Femur (tissue), 1 donor: ENCODE data around the gene ITGA6.

ENCODE experiments used
- DNase-seq: peaks from one replicate; pipeline ENCODE4 v3.0.0-alpha.2; 2017

Gene ITGA6

DNA sequence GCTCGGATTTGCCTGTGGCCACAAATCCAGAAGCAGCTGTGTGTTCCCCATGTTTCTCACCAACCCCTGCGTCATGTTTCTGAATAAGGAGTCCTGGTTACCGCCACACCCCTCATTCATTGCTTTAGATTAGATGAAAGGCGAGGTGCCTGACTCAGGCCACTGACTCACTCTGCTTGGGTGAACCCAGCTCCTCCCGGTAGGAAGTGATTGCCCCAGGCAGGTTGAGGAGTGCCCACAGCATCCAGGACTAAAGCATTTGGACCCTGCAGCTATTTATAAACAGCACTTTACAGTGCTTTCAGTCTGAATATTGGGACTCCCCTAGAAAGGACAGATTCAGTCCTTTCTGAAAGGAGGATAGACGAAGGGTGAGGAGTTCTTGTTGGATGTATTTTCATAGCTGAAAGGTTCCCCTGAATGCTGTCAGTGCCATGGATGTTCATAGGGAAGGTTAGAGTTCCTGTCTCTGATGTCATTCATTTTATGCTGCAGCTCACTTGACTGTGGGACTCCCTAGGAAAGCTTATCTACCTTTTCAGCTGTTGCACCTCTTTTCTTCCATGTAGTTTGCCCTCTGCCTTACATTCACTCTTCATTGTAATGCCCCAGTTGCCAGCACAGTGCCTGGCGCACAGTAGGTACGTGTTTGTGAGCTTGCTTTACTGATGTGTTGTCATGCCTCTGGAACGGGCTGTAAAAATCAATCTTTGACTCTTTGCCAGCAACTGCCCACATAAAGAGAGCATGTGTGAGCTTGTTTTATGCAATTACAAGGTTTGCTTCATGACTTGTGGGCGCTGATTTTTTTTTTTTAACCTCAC lies 14.9 kb downstream of the ITGA6 start:
- no peak for DNase-seq

DNA sequence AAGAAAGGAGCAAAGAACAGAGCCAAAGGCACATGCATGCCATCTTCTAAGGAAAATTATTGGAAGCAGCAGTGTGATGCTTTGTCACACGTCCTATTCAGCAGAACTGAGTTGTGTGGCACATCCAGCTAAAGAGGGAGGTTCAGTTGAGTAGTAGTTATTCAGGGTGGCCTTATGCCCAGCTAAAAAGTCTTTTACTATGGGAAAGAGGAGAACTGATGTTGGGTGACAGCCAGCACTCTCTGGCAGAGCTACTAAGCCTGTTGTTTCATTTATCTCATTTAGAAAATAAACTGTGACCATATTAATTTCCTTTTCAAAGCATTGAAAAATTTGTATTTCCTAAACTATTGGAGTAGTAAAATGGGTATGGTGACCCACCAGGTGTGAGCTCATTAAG lies 18.5 kb downstream of the ITGA6 start:
- no peak for DNase-seq

DNA sequence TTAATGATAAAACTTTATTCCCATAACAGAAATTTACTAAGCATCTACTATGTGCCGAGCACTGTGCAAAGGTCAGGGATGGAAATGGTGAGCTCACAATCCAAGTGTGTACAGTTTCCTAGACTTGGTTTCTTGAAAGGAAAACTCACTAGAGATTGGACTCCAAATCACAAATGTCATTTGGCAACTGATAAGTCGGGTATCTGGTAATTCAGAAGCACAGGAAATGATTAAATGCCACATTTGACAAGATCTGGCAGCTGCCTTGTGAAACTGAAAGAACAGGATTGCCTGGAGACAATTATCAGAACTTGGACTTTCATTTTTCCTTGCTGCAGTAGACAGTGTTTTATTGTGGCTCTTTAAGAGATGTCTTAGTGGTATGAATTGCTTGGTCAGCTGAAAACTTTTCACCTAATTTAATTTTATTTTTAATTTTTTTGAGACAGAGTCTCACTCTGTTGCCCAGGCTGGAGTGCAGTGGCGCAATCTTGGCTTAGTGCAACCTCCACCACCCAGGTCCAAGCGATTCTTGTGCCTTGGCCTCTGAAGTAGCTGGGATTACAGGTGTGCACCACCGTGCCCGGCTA lies 19.2 kb downstream of the ITGA6 start:
- DNase-seq: no peak

DNA sequence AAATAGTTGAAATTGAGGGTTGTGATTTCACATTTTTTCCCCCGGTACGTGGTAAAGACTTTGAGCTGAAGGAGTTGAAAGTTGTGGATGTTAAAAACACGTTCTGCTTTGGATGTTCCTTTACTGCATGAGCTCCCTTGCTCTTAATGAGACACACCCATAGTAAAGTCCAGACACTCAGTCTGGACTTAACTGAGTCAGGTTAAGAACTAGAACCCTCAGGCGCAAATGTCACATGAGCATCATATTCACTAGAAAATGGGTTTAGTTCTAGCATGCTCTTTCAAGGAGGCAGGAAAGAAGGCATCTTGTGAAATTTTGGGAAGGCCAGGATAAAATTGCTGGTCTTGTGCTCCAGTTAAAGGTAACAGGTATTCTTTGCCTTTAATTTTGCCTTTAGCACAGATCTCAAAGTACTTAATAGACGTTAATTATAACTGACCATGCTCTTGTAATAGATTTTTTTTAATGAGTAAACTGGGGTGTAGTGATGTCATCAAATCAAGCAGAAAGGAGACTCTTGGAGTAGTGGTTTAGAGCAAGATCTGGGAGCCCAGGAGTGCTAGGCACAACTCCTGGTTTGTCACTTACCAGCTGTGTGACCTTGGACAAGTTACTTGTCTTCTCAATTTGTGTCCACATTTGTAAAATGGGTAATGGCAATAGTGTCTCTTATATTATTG lies 20.6 kb downstream of the ITGA6 start:
- no peak for DNase-seq

DNA sequence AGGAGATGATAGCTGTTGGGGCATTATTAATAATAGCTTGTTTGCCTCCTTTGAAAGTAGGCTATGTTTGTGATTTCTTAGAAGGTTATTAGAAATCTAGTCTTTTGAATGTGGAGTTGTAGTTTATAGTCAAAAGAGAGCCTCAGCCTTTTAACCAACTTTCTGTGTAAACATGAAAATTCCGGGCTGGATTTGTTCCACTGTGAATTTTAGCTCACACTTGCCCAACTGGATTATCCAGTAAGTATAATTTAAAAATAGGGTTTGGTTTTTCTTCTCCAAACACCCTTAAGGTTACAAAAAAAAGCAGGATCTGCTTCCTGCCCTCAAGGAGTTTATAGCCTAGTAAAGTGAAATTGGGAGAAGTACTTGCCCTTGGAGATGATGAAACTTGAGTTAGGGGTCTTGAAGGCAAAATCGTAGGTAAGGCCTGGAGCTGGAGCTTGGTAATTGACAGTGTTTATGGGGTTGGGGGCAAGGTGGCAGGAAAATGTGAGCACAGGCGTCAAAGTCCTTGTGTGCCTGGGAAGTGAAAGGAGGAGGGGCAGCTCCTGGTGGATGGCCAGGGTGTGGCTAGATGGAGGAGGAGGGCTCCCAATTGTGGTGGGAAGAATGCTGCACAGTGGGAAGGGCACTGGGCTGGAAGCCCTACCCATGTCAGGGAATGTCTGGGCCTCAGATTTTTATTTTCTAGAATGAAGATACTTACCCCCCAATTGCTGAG lies 21.3 kb downstream of the ITGA6 start:
- no peak for DNase-seq

DNA sequence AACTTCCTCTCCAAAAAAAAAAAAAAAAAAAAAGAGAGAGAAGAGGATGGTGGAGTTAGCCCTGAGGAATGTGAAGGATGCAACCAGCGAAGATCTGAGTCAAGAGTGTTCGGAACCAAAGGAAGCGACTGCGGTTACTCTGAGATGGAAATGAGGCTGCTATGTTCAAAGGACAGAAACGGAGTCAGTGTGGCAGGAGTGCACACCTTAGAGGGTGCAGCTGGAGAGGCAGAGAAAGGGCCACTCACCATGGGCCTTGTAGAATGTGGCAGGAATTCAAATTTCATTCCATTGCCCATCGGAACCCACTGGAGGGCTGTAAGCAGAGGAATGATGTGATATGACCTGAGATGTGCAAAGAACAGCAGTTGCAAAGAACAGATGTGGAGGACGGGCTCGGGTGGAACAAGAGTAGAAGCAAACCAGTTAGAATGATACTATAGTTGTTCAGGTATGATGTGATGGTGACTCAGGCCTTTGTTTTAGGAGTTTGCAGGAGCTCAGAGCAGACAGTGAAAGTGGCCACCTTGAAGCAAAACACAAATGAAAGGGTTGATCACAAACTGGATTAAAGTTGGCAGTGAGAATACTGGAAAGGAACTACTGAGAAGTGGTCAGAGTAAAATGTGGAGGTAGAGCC lies 22.6 kb downstream of the ITGA6 start:
- DNase-seq: no peak

DNA sequence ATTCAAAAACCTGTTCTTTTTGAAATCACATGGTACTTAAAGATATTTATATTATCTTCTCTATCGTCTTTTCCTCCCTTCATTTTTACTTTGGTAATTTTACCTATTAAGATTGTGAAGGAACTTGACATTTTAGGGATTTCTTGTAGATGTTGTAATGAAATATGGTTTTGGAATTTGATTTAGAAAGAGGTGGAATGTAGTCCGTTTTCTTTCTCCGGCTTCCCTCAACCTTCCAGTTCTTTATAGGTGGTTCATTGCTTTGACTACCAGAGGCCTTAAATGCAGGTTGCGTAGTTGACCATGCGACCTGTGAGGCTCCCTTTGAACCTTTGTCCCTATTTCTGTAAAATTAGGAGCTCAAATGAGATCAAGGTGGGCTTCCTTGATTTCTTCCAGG lies 24.5 kb downstream of the ITGA6 start:
- no peak for DNase-seq

DNA sequence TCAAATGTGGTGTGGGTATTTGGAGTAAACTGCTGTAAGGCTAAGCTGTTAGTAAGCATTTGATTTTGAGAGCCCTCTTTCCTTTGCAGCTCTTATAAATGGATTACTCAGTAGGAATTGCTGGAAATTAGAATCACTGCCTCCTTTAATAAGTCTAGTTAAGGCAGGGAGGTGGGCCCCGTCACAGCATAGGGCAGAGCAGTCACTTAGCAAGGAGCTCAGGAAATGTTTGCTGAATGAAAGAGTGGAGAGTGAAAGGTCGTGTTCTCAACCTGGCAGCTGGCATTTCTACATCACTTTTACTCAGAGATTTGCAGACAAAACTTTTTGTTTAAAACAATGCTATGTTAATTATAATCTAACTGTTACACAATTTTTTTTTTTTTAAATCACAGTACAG lies 25.5 kb downstream of the ITGA6 start:
- DNase-seq: no peak

DNA sequence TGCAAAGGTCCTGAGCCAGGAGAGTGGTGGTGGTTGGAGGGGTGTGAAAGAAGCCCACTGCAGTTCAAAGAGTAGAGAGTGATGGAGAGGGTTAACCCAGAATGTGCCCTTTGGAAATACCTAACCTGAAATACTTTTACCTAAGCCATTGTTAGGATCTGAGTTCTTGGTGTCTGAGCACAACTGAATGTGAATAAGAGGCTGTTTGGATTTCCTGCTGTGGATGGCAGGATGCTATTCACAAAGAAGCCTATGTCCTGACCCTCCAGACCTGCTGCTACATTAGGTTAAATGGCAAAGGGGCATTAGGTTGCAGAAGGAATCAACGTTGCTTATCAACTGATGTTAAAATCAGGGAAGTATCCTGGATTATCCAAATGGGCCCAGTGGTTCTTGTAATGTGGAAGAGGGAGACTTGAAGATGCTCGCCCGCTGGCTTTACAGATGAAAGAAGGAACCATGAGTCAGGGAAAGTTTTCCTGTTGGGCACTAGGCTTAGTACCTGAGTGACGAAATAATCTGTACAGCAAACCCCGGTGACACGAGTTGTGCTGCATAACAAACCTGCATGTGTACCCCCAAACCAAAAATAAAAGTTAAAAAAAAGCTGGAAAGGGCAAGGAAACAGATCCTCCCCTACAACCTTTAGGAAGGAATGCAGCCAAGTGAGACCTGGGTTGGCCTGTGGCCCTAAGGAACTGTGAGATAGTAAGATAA lies 27.2 kb downstream of the ITGA6 start:
- DNase-seq: no peak

DNA sequence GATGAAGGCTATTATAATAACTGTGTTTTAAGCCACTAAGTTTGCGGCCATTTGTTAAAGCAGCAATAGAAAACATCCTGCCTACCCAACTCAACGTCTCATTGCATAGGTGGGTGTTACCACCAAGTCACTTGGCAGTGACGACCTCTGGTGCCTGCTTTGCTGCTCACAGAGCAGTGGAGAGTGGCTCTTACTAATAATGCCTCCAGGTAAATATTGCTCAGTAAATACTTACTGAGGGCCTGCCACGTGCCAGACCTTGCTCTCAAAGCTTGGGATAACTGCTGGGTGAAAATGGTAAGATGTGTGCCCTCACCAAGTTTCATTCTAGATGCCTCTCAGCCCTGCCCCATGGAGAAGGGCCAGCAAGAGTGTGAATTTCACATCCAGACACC lies 27.7 kb downstream of the ITGA6 start:
- DNase-seq: no peak

DNA sequence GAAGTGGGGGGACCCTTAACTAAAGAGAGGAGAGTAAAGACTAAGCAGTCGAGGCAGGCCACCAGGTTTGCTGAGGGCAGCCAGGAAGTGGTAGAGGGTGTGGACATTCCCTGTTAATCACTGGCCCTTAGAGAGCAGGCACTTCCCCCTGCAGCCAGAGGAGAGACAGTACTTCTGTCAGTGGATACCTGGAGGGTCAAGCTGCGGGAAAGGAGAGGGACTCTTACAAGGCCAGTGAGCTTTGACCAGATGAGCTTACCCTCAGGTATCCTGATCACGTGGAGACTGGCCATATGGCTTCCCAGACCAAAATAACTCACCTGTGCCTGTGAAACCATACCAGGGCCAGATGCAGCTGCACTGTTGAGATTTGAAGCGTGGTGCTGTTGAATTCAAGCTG lies 28.6 kb downstream of the ITGA6 start:
- DNase-seq: no peak

DNA sequence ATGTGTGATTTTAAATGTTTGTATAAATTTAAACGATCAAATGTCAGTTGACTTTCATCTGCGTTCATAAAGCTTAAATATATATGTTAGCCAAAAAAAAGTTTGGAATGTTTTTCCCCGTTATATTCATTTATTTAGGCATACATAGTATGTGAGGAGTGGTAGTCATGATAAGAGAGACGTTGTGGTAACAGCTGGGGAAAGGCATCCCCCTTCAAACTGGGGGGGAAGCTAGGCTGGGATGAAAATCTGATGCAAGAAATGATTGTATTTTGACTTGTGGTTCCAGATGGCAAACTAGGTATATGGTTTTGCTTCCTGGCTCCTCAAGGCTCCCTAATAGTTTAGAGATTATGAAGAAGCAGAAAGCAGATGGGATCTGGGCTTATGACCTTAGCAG lies 30.1 kb downstream of the ITGA6 start:
- DNase-seq: no peak

DNA sequence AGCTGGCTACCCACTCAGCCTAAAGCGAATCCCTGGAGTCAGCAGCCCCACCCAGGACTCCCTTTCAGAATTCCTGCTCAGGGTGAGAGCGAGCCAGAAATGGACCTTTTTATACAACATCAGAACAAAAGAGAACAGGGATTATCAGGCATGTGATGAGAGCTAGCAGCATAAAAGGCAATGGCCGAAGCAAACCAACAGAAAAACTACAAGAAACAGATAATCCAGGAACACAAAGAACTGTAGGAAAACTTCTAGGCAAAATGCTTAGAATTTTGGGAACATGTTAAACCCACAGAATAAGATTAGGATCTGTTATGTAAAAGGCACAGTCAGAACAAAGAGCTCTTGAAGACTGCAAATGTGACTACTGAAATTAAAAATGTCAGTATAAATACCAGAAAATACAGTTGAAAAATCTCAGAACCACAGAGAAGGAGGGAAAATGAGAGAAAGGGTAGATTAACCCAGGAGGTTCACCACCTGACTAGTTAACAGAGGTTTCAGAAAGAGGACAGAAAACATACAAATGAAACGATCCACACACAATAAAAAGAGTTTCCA lies 31.3 kb downstream of the ITGA6 start:
- DNase-seq: no peak

DNA sequence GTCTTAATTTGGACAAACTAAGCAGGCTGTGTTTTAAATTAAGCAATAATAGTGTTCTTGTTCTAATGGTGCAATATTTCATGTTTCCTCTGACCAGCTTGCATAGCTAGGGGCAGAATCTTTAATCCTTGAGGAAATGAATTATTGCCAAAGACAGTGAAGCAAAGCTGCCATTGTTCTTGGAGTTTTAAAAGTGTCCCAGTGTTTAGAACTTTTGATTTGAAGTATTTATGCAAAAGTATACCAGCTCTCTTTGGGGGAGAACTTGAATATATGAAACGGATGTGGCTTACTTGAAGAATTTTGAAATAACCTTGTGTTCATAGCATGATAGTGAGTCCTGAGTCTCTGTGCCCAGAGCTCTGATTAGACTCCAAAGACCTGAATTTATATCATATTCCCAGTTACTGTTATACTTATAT lies 33.4 kb downstream of the ITGA6 start:
- no peak for DNase-seq

DNA sequence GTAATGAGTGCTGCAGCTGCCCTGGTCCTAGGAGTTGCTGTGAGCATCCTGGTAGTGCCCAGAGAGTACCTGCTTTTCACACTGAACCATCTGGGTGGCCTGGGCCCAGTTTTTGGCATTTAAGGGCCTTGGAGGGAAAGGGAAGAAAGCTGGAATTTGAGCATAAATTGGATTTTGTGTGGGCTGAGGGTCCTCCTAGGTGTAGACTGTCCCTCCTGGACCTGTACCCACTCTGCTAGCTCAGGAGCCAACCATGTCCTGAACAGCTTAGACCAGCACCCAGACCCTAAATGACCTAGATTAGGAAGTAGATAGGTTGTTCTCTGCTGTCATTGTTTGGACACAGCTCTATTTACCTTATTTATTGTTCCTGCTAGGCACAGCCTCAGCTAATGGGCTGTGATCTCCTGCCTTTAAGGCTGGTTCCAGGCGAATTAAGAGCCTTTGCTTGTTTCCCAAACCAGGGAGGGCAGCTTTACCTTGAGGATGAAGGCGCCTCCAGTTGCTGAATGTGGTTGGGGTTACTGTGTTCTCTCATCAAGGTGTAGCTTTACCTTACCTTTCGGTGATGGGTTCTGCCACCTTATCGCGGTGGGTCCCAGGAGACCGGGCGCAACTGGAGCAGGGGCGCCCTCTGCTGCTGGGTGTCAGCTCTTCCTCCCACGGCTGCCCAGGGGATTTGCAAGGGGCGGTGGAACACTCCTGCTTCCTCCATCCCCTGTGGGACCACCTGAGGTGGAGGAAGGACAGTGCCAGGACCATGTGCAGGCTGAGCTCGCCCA lies 34.4 kb downstream of the ITGA6 start:
- peak; percentile 60 for DNase-seq

DNA sequence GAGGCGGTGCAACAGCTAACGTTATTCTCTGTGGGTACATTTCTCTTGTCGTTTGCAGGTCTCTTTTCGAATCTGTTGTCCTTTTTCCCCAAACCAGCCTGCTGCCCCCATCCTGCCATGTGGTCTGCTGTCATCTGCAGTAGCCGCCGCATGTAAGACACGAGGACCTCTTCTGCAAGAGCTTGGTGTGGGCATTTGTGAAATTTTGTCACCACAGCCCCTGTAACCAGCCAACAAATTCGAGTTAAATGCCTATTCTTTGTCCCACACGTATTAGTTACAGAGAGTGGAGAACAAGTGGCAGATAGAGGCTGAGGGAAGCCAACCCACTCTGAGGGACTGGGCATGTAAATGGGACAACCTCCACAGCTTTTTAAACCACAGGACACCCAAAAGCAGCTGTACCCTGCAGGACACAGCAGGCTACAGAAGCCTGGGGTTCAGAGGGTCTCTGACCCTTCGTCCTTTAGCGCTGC lies 35.0 kb downstream of the ITGA6 start:
- DNase-seq: no peak

DNA sequence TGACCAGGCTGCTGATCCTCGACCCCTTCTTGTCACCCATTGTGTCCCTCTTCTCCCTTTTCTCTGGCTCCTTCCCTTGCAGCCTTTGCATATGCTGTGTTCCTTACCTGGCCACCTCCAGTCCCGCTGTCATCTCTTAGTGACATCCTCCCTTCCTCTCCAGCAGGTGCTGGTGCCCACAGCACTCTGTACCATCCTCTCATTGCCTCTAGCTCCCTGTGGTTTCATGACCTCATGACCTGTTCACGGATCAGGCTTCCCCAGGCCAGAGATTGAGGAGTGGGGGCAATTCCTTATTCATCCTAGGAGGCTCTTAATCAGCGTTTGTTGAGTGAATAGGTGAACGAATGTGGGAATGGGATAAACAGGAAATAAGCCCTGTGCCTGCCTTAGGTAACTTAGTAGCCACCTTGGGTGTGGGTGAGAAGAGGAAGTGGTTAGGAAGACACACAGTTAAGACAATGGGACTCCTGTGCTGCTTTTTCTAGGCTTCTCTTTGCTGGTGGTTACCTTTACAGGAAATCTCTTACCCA lies 35.5 kb downstream of the ITGA6 start:
- DNase-seq: no peak

DNA sequence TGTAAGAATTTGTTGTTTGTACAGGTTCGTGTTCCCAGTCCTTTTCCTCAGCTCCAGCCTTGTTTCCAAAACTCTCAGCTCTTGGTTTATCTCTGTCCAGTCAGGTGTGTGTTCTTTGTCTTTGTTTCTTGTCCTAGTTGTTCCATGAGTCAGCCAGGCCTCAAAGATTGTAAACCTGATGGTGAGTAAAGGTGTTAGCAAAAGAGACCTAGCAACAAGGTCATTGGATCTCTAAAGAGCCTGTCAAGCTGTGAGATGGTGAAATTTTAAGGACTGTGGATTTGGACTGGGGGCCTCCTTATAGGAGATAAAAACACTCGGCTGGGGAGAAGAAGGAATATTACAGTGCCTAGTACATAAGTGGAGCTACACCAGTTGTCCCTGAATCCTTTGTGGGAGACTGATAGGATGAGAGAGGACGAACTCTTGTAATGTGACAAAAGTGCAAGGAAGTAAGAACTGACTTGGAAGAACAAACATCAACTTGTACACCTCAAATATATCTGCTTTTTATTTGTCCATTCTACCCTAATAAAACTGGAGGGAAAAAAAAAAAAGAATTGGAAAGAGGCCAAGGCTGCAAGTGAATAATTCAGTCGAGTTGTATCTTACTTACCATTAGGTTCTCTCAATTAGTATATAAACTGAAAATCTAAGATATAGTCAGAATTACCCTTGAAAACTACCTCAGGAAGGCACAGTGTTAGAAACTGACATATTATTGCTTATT lies 37.2 kb downstream of the ITGA6 start:
- DNase-seq: no peak

DNA sequence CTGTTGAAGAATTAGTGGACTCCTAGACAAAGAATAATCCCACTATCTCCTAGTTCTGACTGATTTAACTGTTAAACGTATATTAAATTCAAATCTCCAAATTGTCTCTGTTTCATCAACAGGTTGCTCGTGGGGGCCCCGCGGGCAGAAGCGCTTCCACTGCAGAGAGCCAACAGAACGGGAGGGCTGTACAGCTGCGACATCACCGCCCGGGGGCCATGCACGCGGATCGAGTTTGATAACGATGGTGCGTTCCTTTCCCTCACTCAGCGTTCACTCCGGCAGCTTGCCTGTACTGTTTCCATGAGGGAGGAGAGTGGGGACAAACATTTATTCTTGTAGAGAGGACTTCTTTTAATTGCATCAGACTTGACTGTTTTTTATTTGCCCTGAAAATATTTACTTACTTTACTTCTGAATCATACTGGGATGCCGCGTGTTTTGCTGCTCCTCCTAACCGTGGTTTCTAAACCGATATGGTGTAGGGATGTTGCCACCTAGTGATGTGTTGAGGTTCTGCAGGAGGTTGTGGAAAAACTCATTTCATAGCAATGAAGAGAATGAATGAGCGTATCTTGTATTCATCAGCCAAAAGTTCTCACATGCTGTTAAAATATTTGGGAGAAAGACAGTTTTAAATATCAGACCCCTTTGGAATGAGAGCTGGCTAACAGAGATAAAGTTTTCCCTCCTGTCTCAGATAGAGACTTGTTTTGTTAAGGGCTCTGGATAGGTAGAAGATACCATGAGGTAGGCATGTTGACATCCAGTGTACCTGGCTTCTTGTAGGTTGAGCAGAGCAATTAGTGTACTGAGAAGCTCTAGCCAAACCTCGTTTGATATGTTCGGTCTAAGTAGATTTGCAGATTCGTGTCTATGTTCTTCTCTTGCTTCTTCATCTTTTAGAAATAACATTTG lies 38.3 kb downstream of the ITGA6 start:
- peak; percentile 77 for DNase-seq
